Progenitor cell of endocrine pancreas (in vitro differentiated cells): ENCODE measurements around the gene ZNF488. TPM values are rescaled to one million over a fixed set of nuclear protein-coding genes. Genes with fewer than 3 reads are reported as not detected.
"Not testable (repeated sequence)": the region's sequence is repeated elsewhere in the genome, so short reads cannot be mapped to it uniquely, and the experiment has no call there.

Experiments used
- DNase-seq: peaks from one replicate; pipeline ENCODE4 v3.0.0; 2021; ENCODE audit warnings: low spot score; ENCODE audit not compliant: unreplicated experiment
- H3K27ac Mint-ChIP-seq: 2 replicates; pipeline ENCODE4 v1.8.0; 2021; ENCODE audit warnings: mild to moderate bottlenecking, moderate library complexity, mixed read lengths
- H3K27me3 Mint-ChIP-seq: 2 replicates; pipeline ENCODE4 v1.8.0; 2021; ENCODE audit warnings: mixed read lengths
- H3K36me3 Mint-ChIP-seq: 2 replicates; pipeline ENCODE4 v1.8.0; 2022; ENCODE audit warnings: mixed read lengths; ENCODE audit not compliant: insufficient read depth
- H3K4me1 Mint-ChIP-seq: 2 replicates; pipeline ENCODE4 v1.8.0; 2021; ENCODE audit warnings: low read depth, mixed read lengths
- H3K4me3 Mint-ChIP-seq: 2 replicates; pipeline ENCODE4 v1.8.0; 2021; ENCODE audit warnings: low read depth, mild to moderate bottlenecking, moderate library complexity, mixed read lengths
- H3K9me3 Mint-ChIP-seq: 2 replicates; pipeline ENCODE4 v1.8.0; 2021; ENCODE audit warnings: low read depth, mixed read lengths
- CTCF ChIP-seq: fragments of 200-600 bp; sonication (generic); IDR thresholded peaks from one replicate; pipeline ENCODE4 v1.5.0; 2021; ENCODE audit warnings: antibody characterized with exemption, mild to moderate bottlenecking; ENCODE audit not compliant: unreplicated experiment
- total RNA-seq: library from RNA; stranded (reverse); gene quantifications from 2 replicates; pipeline ENCODE4 v1.2.1, GENCODE V29; 2021

Gene ZNF488
- total RNA-seq, 1 donor from 2014 or later: 1.0 TPM

GRCh38 chr10:47420305-47421056, 36.4 kb upstream of the ZNF488 start:
- no peak for TF ChIP-seq CTCF
- Mint-ChIP-seq H3K27me3 (no peaks in the 10 kb centered on the region), H3K4me1 (peaks cover 2% of the 10 kb centered on the region), H3K36me3 (no peaks in the 10 kb centered on the region), H3K27ac (no peak overlapping the region), H3K4me3 (no peak overlapping the region), H3K9me3 (no peaks in the 10 kb centered on the region)
- no peak for DNase-seq

GRCh38 chr10:47419421-47419820, 35.3 kb upstream of the ZNF488 start:
- H3K36me3 Mint-ChIP-seq: no peaks in the 10 kb centered on the region
- no peak overlapping the region for H3K27ac Mint-ChIP-seq
- no peaks in the 10 kb centered on the region for H3K27me3 Mint-ChIP-seq
- DNase-seq: no peak
- no peak for TF ChIP-seq CTCF
- no peak overlapping the region for H3K4me3 Mint-ChIP-seq
- no peaks in the 10 kb centered on the region for H3K9me3 Mint-ChIP-seq
- H3K4me1 Mint-ChIP-seq: peaks cover 2% of the 10 kb centered on the region

GRCh38 chr10:47418966-47419365, 34.9 kb upstream of the ZNF488 start:
- no peak for DNase-seq
- no peak overlapping the region for H3K27ac Mint-ChIP-seq
- no peaks in the 10 kb centered on the region for H3K27me3 Mint-ChIP-seq
- peaks cover 2% of the 10 kb centered on the region for H3K4me1 Mint-ChIP-seq
- no peaks in the 10 kb centered on the region for H3K36me3 Mint-ChIP-seq
- no peak for TF ChIP-seq CTCF
- no peak overlapping the region for H3K4me3 Mint-ChIP-seq
- H3K9me3 Mint-ChIP-seq: no peaks in the 10 kb centered on the region

GRCh38 chr10:47418321-47418720, 34.2 kb upstream of the ZNF488 start:
- Mint-ChIP-seq H3K27me3 (no peaks in the 10 kb centered on the region), H3K9me3 (no peaks in the 10 kb centered on the region), H3K36me3 (no peaks in the 10 kb centered on the region), H3K27ac (no peak overlapping the region), H3K4me1 (peaks cover 2% of the 10 kb centered on the region), H3K4me3 (no peak overlapping the region)
- DNase-seq: no peak
- no peak for TF ChIP-seq CTCF

GRCh38 chr10:47416305-47417218, 32.5 kb upstream of the ZNF488 start:
- H3K36me3 Mint-ChIP-seq, H3K27ac Mint-ChIP-seq, H3K27me3 Mint-ChIP-seq, H3K4me1 Mint-ChIP-seq, DNase-seq, H3K4me3 Mint-ChIP-seq, H3K9me3 Mint-ChIP-seq: not testable (repeated sequence)
